ENCODE data around the gene LMOD3.

The LMOD3 gene

GRCh38 chr3:69126216-69126615, 3.8 kb upstream of the LMOD3 start:
- Histone ChIP-seq H3K27me3 (ENCODE audit: insufficient read depth, poor library complexity, severe bottlenecking) (no peaks in the 10 kb centered on the region), H3K27ac (replicated peaks) (no peak overlapping the region), H3K4me3 (replicated peaks; ENCODE audit: insufficient read depth, low read length) (no peak overlapping the region)
- no peak for DNase-seq (ENCODE audit: low read depth in 1 of 2, low spot score in 1 of 2)
- TF ChIP-seq REST (IDR thresholded peaks at IDR 0.05; ENCODE audit: insufficient replicate concordance, low read depth) (no peak), GABPA (IDR thresholded peaks at IDR 0.05; ENCODE audit: low read depth) (no peak), POLR2AphosphoS5 (IDR thresholded peaks at IDR 0.05; ENCODE audit: low read depth) (no peak), SPI1 (IDR thresholded peaks at IDR 0.05; ENCODE audit: borderline replicate concordance, low read depth) (no peak), CTCF (IDR thresholded peaks at IDR 0.05; ENCODE audit: insufficient read depth, low read length) (no peak)

- DNase-seq (ENCODE audit: low read depth in 1 of 2, low spot score in 1 of 2): peak in 1 of 2 experiments; percentile 17
- no peaks in the 10 kb centered on the region for H3K27me3 ChIP-seq (ENCODE audit: insufficient read depth, poor library complexity, severe bottlenecking)
- TF ChIP-seq CTCF (IDR thresholded peaks at IDR 0.05; ENCODE audit: insufficient read depth, low read length) (no peak), GABPA (IDR thresholded peaks at IDR 0.05; ENCODE audit: low read depth) (no peak), REST (IDR thresholded peaks at IDR 0.05; ENCODE audit: insufficient replicate concordance, low read depth) (no peak), POLR2AphosphoS5 (IDR thresholded peaks at IDR 0.05; ENCODE audit: low read depth) (no peak), SPI1 (IDR thresholded peaks at IDR 0.05; ENCODE audit: borderline replicate concordance, low read depth) (no peak)
- H3K4me3 ChIP-seq (replicated peaks; ENCODE audit: insufficient read depth, low read length): no peak overlapping the region
- H3K27ac ChIP-seq (replicated peaks): no peak overlapping the region
Observed at GRCh38 chr3:69121950-69122349, 445 bp downstream of the LMOD3 start.

- Histone ChIP-seq H3K27ac (replicated peaks) (no peak overlapping the region), H3K27me3 (ENCODE audit: insufficient read depth, poor library complexity, severe bottlenecking) (no peaks in the 10 kb centered on the region), H3K4me3 (replicated peaks; ENCODE audit: insufficient read depth, low read length) (no peak overlapping the region)
- TF ChIP-seq GABPA (IDR thresholded peaks at IDR 0.05; ENCODE audit: low read depth) (no peak), SPI1 (IDR thresholded peaks at IDR 0.05; ENCODE audit: borderline replicate concordance, low read depth) (no peak), REST (IDR thresholded peaks at IDR 0.05; ENCODE audit: insufficient replicate concordance, low read depth) (no peak)
- DNase-seq (ENCODE audit: low read depth in 1 of 2, low spot score in 1 of 2): no peak
Observed at GRCh38 chr3:69121513-69121912, 882 bp downstream of the LMOD3 start.
